HepG2 (cell line): Measurements from ENCODE around the gene TRAF3. TPM values are rescaled to one million over a fixed set of nuclear protein-coding genes. Genes with fewer than 3 reads are reported as not detected.

Source experiments
- BRD4 ChIP-seq: sonication (generic); formaldehyde crosslinking; IDR thresholded peaks from 2 replicates; pipeline ENCODE4 v1.4.0; 2020; ENCODE audit warnings: missing genetic modification reagents
- FOXJ3 ChIP-seq: sonication (generic); formaldehyde crosslinking; IDR thresholded peaks from 2 replicates; pipeline ENCODE4 v1.4.0; 2020; ENCODE audit warnings: missing genetic modification reagents, mild to moderate bottlenecking, borderline replicate concordance
- FOXM1 ChIP-seq: sonication (generic); formaldehyde crosslinking; IDR thresholded peaks from 2 replicates; pipeline ENCODE4 v1.5.0; 2020; ENCODE audit warnings: missing genetic modification reagents
- FOXO1 ChIP-seq: sonication (generic); formaldehyde crosslinking; IDR thresholded peaks from 2 replicates; pipeline ENCODE4 v1.4.0; 2020; ENCODE audit warnings: missing genetic modification reagents
- HNF4A ChIP-seq: sonication (generic); formaldehyde crosslinking; IDR thresholded peaks from 2 replicates; pipeline ENCODE4 v1.4.0; 2020; ENCODE audit warnings: missing genetic modification reagents
- KDM4B ChIP-seq: sonication (generic); formaldehyde crosslinking; IDR thresholded peaks from 2 replicates; pipeline ENCODE4 v1.4.0; 2020; ENCODE audit warnings: missing genetic modification reagents
- PAWR ChIP-seq: sonication (generic); formaldehyde crosslinking; IDR thresholded peaks from 2 replicates; pipeline ENCODE4 v1.4.0; 2020; ENCODE audit warnings: missing genetic modification reagents, mild to moderate bottlenecking, borderline replicate concordance
- RBFOX2 ChIP-seq: fragments of 200-400 bp; formaldehyde crosslinking; IDR thresholded peaks from 2 replicates; pipeline ENCODE4 v1.6.1; 2017; ENCODE audit warnings: low read depth, mild to moderate bottlenecking, low read length
- SIX1 ChIP-seq: sonication (generic); formaldehyde crosslinking; IDR thresholded peaks from 2 replicates; pipeline ENCODE4 v1.4.0; 2020; ENCODE audit warnings: missing genetic modification reagents, borderline replicate concordance
- SIX4 ChIP-seq: sonication (generic); formaldehyde crosslinking; IDR thresholded peaks from 2 replicates; pipeline ENCODE4 v1.4.0; 2020; ENCODE audit warnings: missing genetic modification reagents
- SMAD9 ChIP-seq: sonication (generic); formaldehyde crosslinking; IDR thresholded peaks from 2 replicates; pipeline ENCODE4 v1.5.1; 2020; ENCODE audit warnings: mild to moderate bottlenecking, missing genetic modification reagents
- SMARCC2 ChIP-seq: fragments of 450-650 bp; IDR thresholded peaks from 2 replicates; pipeline ENCODE4 v1.6.1; 2017; ENCODE audit warnings: antibody characterized with exemption, mild to moderate bottlenecking
- SNAI1 ChIP-seq: sonication (generic); formaldehyde crosslinking; IDR thresholded peaks from 2 replicates; pipeline ENCODE4 v1.5.0; 2020; ENCODE audit warnings: mild to moderate bottlenecking, missing genetic modification reagents, borderline replicate concordance
- TBP ChIP-seq: sonication (generic); formaldehyde crosslinking; IDR thresholded peaks from 2 replicates; pipeline ENCODE4 v1.5.0; 2020; ENCODE audit warnings: missing genetic modification reagents
- TEAD3 ChIP-seq: optimal IDR thresholded peaks from 2 replicates; pipeline ENCODE3; 2016; ENCODE audit warnings: borderline replicate concordance
- ZBTB42 ChIP-seq: sonication (generic); formaldehyde crosslinking; IDR thresholded peaks from 2 replicates; pipeline ENCODE4 v1.5.0; 2020; ENCODE audit warnings: mild to moderate bottlenecking, missing genetic modification reagents
- ZBTB8A ChIP-seq: sonication (generic); formaldehyde crosslinking; IDR thresholded peaks from 2 replicates; pipeline ENCODE4 v1.4.0; 2020; ENCODE audit warnings: mild to moderate bottlenecking, low read depth, missing genetic modification reagents, borderline replicate concordance
- ZIK1 ChIP-seq: sonication (generic); formaldehyde crosslinking; IDR thresholded peaks from 2 replicates; pipeline ENCODE4 v1.5.0; 2020; ENCODE audit warnings: mild to moderate bottlenecking, low read depth, missing genetic modification reagents, borderline replicate concordance
- ZMAT3 ChIP-seq: sonication (generic); formaldehyde crosslinking; conservative IDR thresholded peaks from 2 replicates; pipeline ENCODE4 v1.7.0; 2021; ENCODE audit warnings: missing genetic modification reagents
- ZNF337 ChIP-seq: sonication (generic); formaldehyde crosslinking; IDR thresholded peaks from 2 replicates; pipeline ENCODE4 v1.5.1; 2020; ENCODE audit warnings: missing genetic modification reagents, low read depth, mild to moderate bottlenecking, borderline replicate concordance
- ZNF430 ChIP-seq: sonication (generic); formaldehyde crosslinking; IDR thresholded peaks from 2 replicates; pipeline ENCODE4 v1.9.0; 2021; ENCODE audit warnings: mild to moderate bottlenecking, missing genetic modification reagents
- ZNF432 ChIP-seq: sonication (generic); formaldehyde crosslinking; IDR thresholded peaks from 2 replicates; pipeline ENCODE4 v1.5.0; 2020; ENCODE audit warnings: missing genetic modification reagents, mild to moderate bottlenecking, borderline replicate concordance
- ZNF782 ChIP-seq: sonication (generic); formaldehyde crosslinking; IDR thresholded peaks from 2 replicates; pipeline ENCODE4 v1.4.0; 2020; ENCODE audit warnings: missing genetic modification reagents, mild to moderate bottlenecking, borderline replicate concordance
- ZNF850 ChIP-seq: sonication (generic); formaldehyde crosslinking; conservative IDR thresholded peaks from 2 replicates; pipeline ENCODE4 v1.9.0; 2021; ENCODE audit warnings: mild to moderate bottlenecking, missing genetic modification reagents
- polyA plus RNA-seq, 8 experiments: library from polyadenylated mRNA; depleted of rRNA in 3 of 8; stranded (reverse) in 7 of 8; unstranded in 1 of 8; fragments of >200 nt; fragmentation: Illumina TruSeq in 4 of 8; extraction: Trizol in 4 of 8; gene quantifications; 2 replicates each; pipeline versions ENCODE4 v1.2.1 to v1.2.3, GENCODE V29; 2011 to 2016; ENCODE audit warnings: low read depth in 4 of 8, missing spikeins in 1 of 8, mixed read lengths in 1 of 8; ENCODE audit not compliant: insufficient read depth in 1 of 8
- total RNA-seq, 5 experiments: library from RNA; depleted of rRNA; stranded (reverse); fragments of >200 nt; fragmentation: Illumina TruSeq; extraction: Trizol; gene quantifications; 2 replicates each; pipeline ENCODE4 v1.2.3, GENCODE V29; 2016; ENCODE audit warnings: low read depth in 1 of 5
- TF ChIP-seq, protein P1 (sequence below): sonication (generic); formaldehyde crosslinking; IDR thresholded peaks from 2 replicates; pipeline ENCODE4 v1.4.0; 2020; ENCODE audit warnings: missing genetic modification reagents
- TF ChIP-seq, protein P2 (sequence below): IDR thresholded peaks from 2 replicates; pipeline ENCODE4 v1.6.1; 2016; ENCODE audit warnings: low read depth, borderline replicate concordance
- TF ChIP-seq, protein P3 (sequence below): sonication (generic); formaldehyde crosslinking; IDR thresholded peaks from 2 replicates; pipeline ENCODE4 v1.4.0; 2020; ENCODE audit warnings: mild to moderate bottlenecking, missing genetic modification reagents

Gene TRAF3
- total and polyA plus RNA-seq, 2 of the 13 experiments (the other 11 are each of a cell fraction or from before 2014, with no cell fraction given) = 6.9 to 12.2 TPM

DNA sequence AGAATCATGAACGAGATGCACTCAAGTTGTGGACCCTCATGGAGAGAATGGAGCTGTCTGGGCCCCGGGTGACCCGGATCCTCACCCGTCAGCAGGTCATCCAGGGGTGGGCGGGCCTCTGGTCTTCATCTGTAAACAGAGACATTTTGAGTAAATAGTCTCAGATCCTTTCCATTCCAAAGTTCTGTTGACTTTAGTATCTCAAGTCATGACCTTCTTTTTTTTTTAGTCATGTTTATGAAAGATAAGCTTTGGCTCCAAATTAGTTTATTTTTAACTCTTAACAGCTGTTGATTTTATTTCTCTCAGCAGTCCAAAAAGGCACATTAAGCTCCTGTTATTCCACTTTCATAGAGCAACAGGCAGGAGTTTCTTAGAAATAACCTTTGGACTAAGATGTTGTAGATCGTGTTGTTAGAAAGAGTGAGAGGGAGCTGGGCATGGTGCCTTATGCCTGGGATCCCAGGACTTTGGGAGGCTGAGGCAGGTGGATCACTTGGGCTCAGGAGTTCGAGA is 96.4 kb downstream of the TRAF3 start (continued):
- peak; percentile 97 for TF ChIP-seq HNF4A
- no peak for TF ChIP-seq ZIK1 (CRISPR knock-in tag)
- TF ChIP-seq TBP = no peak
- no peak for TF ChIP-seq SNAI1 (CRISPR knock-in tag)
- TF ChIP-seq SIX4 (CRISPR knock-in tag) = peak; percentile 70; the same call in 1 of the 2 replicates
- no peak for TF ChIP-seq SMAD9 (CRISPR knock-in tag)
- TF ChIP-seq ZMAT3 = no peak
- TF ChIP-seq, protein P1, sequence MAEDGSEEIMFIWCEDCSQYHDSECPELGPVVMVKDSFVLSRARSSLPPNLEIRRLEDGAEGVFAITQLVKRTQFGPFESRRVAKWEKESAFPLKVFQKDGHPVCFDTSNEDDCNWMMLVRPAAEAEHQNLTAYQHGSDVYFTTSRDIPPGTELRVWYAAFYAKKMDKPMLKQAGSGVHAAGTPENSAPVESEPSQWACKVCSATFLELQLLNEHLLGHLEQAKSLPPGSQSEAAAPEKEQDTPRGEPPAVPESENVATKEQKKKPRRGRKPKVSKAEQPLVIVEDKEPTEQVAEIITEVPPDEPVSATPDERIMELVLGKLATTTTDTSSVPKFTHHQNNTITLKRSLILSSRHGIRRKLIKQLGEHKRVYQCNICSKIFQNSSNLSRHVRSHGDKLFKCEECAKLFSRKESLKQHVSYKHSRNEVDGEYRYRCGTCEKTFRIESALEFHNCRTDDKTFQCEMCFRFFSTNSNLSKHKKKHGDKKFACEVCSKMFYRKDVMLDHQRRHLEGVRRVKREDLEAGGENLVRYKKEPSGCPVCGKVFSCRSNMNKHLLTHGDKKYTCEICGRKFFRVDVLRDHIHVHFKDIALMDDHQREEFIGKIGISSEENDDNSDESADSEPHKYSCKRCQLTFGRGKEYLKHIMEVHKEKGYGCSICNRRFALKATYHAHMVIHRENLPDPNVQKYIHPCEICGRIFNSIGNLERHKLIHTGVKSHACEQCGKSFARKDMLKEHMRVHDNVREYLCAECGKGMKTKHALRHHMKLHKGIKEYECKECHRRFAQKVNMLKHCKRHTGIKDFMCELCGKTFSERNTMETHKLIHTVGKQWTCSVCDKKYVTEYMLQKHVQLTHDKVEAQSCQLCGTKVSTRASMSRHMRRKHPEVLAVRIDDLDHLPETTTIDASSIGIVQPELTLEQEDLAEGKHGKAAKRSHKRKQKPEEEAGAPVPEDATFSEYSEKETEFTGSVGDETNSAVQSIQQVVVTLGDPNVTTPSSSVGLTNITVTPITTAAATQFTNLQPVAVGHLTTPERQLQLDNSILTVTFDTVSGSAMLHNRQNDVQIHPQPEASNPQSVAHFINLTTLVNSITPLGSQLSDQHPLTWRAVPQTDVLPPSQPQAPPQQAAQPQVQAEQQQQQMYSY (CRISPR knock-in tag) = peak; percentile 52; the same call in 1 of the 2 replicates
- 0 out of 2 replicates have a peak, but pooled peaks have one; percentile 16 for TF ChIP-seq BRD4 (CRISPR knock-in tag)
- no peak for TF ChIP-seq ZBTB42
- TF ChIP-seq, protein P2, sequence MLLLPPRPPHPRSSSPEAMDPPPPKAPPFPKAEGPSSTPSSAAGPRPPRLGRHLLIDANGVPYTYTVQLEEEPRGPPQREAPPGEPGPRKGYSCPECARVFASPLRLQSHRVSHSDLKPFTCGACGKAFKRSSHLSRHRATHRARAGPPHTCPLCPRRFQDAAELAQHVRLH (CRISPR knock-in tag) = peak; percentile 22; the same call in 1 of the 2 replicates
- peak; percentile 97 for TF ChIP-seq FOXJ3
- no peak for TF ChIP-seq ZNF782 (CRISPR knock-in tag)
- no peak for TF ChIP-seq FOXM1 (CRISPR knock-in tag)
- TF ChIP-seq ZNF337 (CRISPR knock-in tag) = no peak; the same call in 1 of the 2 replicates
- no peak for TF ChIP-seq RBFOX2
- TF ChIP-seq ZNF850 (CRISPR knock-in tag) = no peak
- no peak for TF ChIP-seq PAWR
- TF ChIP-seq SMARCC2 = no peak
- TF ChIP-seq KDM4B (CRISPR knock-in tag) = no peak
- peak; percentile 90 for TF ChIP-seq SIX1 (CRISPR knock-in tag)
- no peak for TF ChIP-seq ZNF432 (CRISPR knock-in tag)
- no peak for TF ChIP-seq ZNF430 (CRISPR knock-in tag)
- peak; percentile 56 for TF ChIP-seq TEAD3 (CRISPR knock-in tag)
- TF ChIP-seq ZBTB8A (CRISPR knock-in tag) = no peak
- TF ChIP-seq, protein P3, sequence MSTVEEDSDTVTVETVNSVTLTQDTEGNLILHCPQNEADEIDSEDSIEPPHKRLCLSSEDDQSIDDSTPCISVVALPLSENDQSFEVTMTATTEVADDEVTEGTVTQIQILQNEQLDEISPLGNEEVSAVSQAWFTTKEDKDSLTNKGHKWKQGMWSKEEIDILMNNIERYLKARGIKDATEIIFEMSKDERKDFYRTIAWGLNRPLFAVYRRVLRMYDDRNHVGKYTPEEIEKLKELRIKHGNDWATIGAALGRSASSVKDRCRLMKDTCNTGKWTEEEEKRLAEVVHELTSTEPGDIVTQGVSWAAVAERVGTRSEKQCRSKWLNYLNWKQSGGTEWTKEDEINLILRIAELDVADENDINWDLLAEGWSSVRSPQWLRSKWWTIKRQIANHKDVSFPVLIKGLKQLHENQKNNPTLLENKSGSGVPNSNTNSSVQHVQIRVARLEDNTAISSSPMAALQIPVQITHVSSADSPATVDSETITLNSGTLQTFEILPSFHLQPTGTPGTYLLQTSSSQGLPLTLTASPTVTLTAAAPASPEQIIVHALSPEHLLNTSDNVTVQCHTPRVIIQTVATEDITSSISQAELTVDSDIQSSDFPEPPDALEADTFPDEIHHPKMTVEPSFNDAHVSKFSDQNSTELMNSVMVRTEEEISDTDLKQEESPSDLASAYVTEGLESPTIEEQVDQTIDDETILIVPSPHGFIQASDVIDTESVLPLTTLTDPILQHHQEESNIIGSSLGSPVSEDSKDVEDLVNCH (CRISPR knock-in tag) = no peak
- TF ChIP-seq FOXO1 = peak; percentile 80
